Thyroid gland (tissue), 4 donors: ENCODE data around the gene S1PR4. TPM values are rescaled to one million over a fixed set of nuclear protein-coding genes. Genes with fewer than 3 reads are reported as not detected.

Experiments
- DNase-seq, 2 donors: peaks; one replicate each; pipeline ENCODE4 v3.0.0-alpha.2; 2019
- H3K27ac ChIP-seq, 3 donors: fragments of 200-600 bp; sonication (generic); 1 replicate in 2 of 3; 2 replicates in 1 of 3; pipeline ENCODE4 v1.5.1; 2016 to 2019; ENCODE audit warnings: mild to moderate bottlenecking in 1 of 3, moderate library complexity in 1 of 3
- H3K27me3 ChIP-seq: fragments of 200-600 bp; sonication (generic); one replicate; pipeline ENCODE4 v1.5.1; 2019
- H3K36me3 ChIP-seq, 2 donors: fragments of 200-600 bp; sonication (generic); one replicate each; pipeline ENCODE4 v1.5.1; 2016 to 2019
- H3K4me1 ChIP-seq, 2 donors: fragments of 200-600 bp; sonication (generic); one replicate each; pipeline ENCODE4 v1.5.1; 2017 to 2019
- H3K4me3 ChIP-seq, 3 donors: fragments of 200-600 bp; sonication (generic); replicated peaks in 1 of 3; 1 replicate in 2 of 3; 2 replicates in 1 of 3; pipeline ENCODE4 v1.5.1; 2016; ENCODE audit warnings: mild to moderate bottlenecking in 1 of 3
- H3K9me3 ChIP-seq: fragments of 200-600 bp; sonication (generic); one replicate; pipeline ENCODE4 v1.5.1; 2017
- CTCF ChIP-seq, 6 experiments: fragments of 200-600 bp in 3 of 6; fragments of 450-650 bp in 3 of 6; sonication (generic) in 3 of 6; IDR thresholded peaks; one replicate each; pipeline ENCODE4 v1.5.1; 2016 to 2019; ENCODE audit warnings: antibody characterized with exemption in 6 of 6, mild to moderate bottlenecking in 2 of 6, inconsistent platforms in 1 of 6, moderate library complexity in 1 of 6
- POLR2A ChIP-seq, 2 donors: fragments of 450-650 bp; IDR thresholded peaks; one replicate each; pipeline ENCODE4 v1.6.1; 2017; ENCODE audit warnings: antibody characterized with exemption in 2 of 2, mild to moderate bottlenecking in 2 of 2, moderate library complexity in 1 of 2
- WGBS, 2 donors: methylation state at CpG; one replicate each; pipeline ENCODE4 v1.1.5; 2017; 5-methylcytosine and 5-hydroxymethylcytosine counted together
- intact Hi-C: fragments of 100-400 bp; cut with DNase I; formaldehyde crosslinking; loops from one replicate; pipeline ENCODE4 v1.15.1; 2023
- total RNA-seq, 4 donors: library from RNA; depleted of rRNA; stranded (reverse); fragments of >200 nt; gene quantifications; one replicate each; pipeline ENCODE4 v1.2.3, GENCODE V29; 2016

Gene S1PR4
- total RNA-seq, 4 donors from 2014 or later, result 2.1 to 5.4 (median 3.4) TPM

GRCh38 chr19:3208317-3209207 lies 30.0 kb downstream of the S1PR4 start:
- Histone ChIP-seq H3K4me3 (no peak overlapping the region), H3K4me1 (no peaks in the 10 kb centered on the region), H3K27ac (no peak overlapping the region), H3K36me3 (peaks cover 29 to 30% of the 10 kb centered on the region in 2 donors), H3K27me3 (no peaks in the 10 kb centered on the region), H3K9me3 (no peaks in the 10 kb centered on the region)
- 94% methylated on average over 21 of the region's 33 CpGs for WGBS, 2 donors
- TF ChIP-seq POLR2A (IDR thresholded peaks at IDR 0.05), result no peak
- no peak for TF ChIP-seq CTCF (IDR thresholded peaks at IDR 0.05)
- DNase-seq, result no peak
- intact Hi-C loops, result no loop called here

GRCh38 chr19:3210347-3211017 lies 31.9 kb downstream of the S1PR4 start:
- no peak for TF ChIP-seq POLR2A (IDR thresholded peaks at IDR 0.05)
- peak in 4 of 6 experiments; percentile 46 to 64 (median 55) for TF ChIP-seq CTCF (IDR thresholded peaks at IDR 0.05)
- Histone ChIP-seq H3K27ac (no peak overlapping the region), H3K36me3 (peaks cover 20 to 23% of the 10 kb centered on the region in 2 donors), H3K9me3 (no peaks in the 10 kb centered on the region), H3K4me3 (no peak overlapping the region), H3K4me1 (no peaks in the 10 kb centered on the region), H3K27me3 (no peaks in the 10 kb centered on the region)
- 46 to 49% methylated on average over 18 to 20 of the region's 20 CpGs for WGBS, 2 donors
- intact Hi-C loops, result no loop called here
- peak; percentile 36 to 39 for DNase-seq

DNA sequence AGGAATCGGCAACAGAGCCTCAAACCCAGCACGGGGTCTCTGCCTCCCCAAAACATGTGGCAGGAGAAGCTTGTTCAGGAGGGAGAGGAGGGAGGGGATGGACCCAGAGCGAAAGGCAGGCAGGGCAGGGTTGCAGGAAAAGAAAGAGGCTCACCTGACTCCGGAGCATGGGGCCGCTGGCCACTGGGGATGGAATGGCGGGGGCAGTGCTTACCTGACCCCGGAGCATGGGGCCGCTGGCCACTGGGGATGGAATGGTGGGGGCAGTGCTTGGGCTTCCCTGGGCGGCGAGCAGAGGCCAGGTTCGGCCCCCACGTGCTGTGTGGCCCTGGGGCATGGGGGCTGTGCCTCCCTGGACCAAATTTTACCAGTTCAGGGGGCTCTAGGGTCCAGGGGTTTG lies 32.6 kb downstream of the S1PR4 start:
- intact Hi-C loops, result no loop called here
- no peak overlapping the region for H3K27ac ChIP-seq
- peaks cover 16 to 18% of the 10 kb centered on the region in 2 donors for H3K36me3 ChIP-seq
- H3K9me3 ChIP-seq, result no peaks in the 10 kb centered on the region
- no peak for DNase-seq
- WGBS, 2 donors, result 31 to 48% methylated on average over 4 to 12 of the region's 12 CpGs
- TF ChIP-seq POLR2A (IDR thresholded peaks at IDR 0.05) (no peak), CTCF (IDR thresholded peaks at IDR 0.05) (no peak)
- no peaks in the 10 kb centered on the region for H3K27me3 ChIP-seq
- H3K4me3 ChIP-seq, result no peak overlapping the region
- H3K4me1 ChIP-seq, result no peaks in the 10 kb centered on the region

DNA sequence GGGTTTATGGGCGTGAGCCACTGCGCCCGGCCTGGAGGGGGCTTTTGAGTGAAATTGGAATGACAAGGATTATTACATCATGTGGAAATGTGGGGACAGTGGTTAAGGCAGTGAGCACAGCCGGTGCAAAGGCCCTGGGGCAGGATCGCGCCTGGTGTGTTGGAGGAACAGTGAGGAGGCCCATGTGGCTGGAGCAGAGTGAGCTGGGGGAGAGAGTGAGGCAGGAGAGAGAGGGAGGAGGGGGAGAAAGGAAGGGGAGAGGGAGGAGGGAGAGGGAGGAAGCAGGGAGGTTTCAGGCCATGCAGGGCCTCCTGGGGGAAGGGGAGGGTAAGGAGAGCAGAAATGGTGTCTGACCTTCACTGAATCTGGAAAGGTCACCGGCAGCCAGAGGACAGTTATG lies 34.6 kb downstream of the S1PR4 start:
- WGBS, 2 donors, result 92 to 93% methylated on average over 7 of the region's 7 CpGs

More for the DNA sequence above, 34.6 kb downstream of the S1PR4 start:
- no peaks in the 10 kb centered on the region for H3K4me1 ChIP-seq
- H3K27ac ChIP-seq, result no peak overlapping the region
- no peak for DNase-seq
- H3K4me3 ChIP-seq, result no peak overlapping the region
- H3K36me3 ChIP-seq, result no peaks in the 10 kb centered on the region
- no peaks in the 10 kb centered on the region for H3K9me3 ChIP-seq
- H3K27me3 ChIP-seq, result no peaks in the 10 kb centered on the region
- TF ChIP-seq POLR2A (IDR thresholded peaks at IDR 0.05) (no peak), CTCF (IDR thresholded peaks at IDR 0.05) (no peak)
- intact Hi-C loops, result no loop called here
